ENCODE results near the gene MYO7A. TPM values are rescaled to one million over a fixed set of nuclear protein-coding genes. Genes with fewer than 3 reads are reported as not detected.

Gene MYO7A
- total RNA-seq, 2 experiments from 2014 or later: 0.61 to 0.63 TPM

DNA sequence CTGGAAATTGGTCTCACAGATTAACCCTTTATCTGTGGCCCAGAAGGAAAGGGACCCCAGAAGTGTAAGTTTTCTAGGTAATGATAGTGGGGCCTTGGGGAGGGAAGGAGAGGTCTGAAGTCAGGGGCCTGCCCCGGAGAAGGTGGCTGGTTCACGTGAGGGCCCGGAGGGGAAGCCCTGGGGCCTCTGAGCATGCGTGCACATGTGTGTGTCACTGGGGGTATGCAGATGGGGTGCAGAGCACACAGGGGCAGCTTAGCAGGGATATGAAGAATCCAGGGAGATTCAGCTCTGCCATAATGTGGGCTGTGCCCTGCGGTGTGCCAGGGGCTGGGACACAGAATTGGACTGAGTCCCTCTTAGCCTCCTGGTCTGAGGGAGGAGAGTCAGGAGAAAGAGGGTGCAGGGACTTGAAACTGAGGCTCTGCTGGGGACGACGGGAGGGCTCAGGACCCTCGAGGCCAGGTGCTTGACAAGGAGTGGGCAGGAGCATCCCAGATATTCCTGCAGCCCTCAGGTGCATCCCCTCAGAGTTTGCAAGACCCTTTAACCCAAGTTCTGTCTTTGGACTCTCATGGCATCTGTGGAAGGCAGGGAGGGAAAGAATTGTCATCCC, 15.5 kb downstream of the MYO7A start:
- Mint-ChIP-seq H3K9me3 (no peaks in the 10 kb centered on the region), H3K36me3 (ENCODE audit: low read depth) (no peaks in the 10 kb centered on the region), H3K27me3 (peaks cover 16% of the 10 kb centered on the region), H3K4me1 (ENCODE audit: low read depth) (peaks cover 16% of the 10 kb centered on the region), H3K27ac (no peak overlapping the region), H3K4me3 (no peak overlapping the region)
- POLR2A ChIA-PET: no interaction called here
- DNase-seq: no peak
- no peaks in the 10 kb centered on the region for H3K9me3 ChIP-seq (ENCODE audit: control insufficient read depth in 1 of 2, insufficient read depth in 1 of 2, low read length in 2 of 2)
- intact Hi-C loops (cut with DNase I, micrococcal nuclease): no loop called here
- TF ChIP-seq, protein P1, sequence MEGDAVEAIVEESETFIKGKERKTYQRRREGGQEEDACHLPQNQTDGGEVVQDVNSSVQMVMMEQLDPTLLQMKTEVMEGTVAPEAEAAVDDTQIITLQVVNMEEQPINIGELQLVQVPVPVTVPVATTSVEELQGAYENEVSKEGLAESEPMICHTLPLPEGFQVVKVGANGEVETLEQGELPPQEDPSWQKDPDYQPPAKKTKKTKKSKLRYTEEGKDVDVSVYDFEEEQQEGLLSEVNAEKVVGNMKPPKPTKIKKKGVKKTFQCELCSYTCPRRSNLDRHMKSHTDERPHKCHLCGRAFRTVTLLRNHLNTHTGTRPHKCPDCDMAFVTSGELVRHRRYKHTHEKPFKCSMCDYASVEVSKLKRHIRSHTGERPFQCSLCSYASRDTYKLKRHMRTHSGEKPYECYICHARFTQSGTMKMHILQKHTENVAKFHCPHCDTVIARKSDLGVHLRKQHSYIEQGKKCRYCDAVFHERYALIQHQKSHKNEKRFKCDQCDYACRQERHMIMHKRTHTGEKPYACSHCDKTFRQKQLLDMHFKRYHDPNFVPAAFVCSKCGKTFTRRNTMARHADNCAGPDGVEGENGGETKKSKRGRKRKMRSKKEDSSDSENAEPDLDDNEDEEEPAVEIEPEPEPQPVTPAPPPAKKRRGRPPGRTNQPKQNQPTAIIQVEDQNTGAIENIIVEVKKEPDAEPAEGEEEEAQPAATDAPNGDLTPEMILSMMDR (IDR thresholded peaks at IDR 0.05): no peak
- H3K36me3 ChIP-seq (ENCODE audit: insufficient read depth, low read length): no peaks in the 10 kb centered on the region
- no peaks in the 10 kb centered on the region for H3K27me3 ChIP-seq (ENCODE audit: control insufficient read depth in 1 of 2, insufficient read depth in 2 of 2, low read length in 2 of 2)
- no peak overlapping the region for H3K4me3 ChIP-seq (ENCODE audit: low read length)
- no peak for ATAC-seq (ENCODE audit: poor library complexity)
- no peak overlapping the region for H3K27ac ChIP-seq (ENCODE audit: low read depth in 1 of 2, low read length in 2 of 2)
- CTCF ChIA-PET: no interaction called here
- H3K4me1 ChIP-seq (ENCODE audit: insufficient read depth, low read length): peaks cover 18% of the 10 kb centered on the region

DNA sequence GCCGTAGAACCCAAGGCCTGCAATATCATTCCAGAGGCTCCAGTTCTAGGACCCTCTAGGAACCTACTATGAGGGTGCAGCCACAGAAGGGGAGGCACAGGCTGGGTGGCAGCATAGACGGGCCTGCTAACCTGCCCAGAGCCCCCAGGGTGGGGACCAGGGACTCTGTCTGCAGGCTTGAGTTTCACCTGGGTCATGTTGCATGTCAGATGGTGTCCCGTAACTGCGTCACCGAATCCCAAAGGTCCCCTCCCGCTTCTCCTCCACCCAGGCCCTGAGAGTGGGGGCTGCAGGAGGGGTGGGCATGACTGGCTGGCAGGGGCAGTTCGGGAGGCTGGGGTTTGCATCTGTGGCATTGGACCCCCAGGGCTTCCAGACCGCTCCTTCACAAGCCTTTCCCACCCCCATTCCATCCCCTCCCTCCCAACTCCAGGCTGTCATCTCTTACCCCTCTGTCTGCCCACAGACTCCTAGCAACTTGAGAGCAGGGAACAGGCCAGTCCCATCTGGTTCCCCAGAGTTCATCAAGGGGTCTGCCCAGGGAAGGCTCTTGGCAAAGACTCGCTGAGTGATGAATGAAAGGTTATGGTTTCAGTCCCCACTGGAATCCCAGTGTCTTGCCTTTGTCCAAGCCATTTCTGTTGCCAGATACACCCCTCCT, 16.3 kb downstream of the MYO7A start:
- Histone ChIP-seq H3K27ac (ENCODE audit: low read depth in 1 of 2, low read length in 2 of 2) (no peak overlapping the region), H3K36me3 (ENCODE audit: insufficient read depth, low read length) (no peaks in the 10 kb centered on the region), H3K4me1 (ENCODE audit: insufficient read depth, low read length) (peaks cover 24% of the 10 kb centered on the region), H3K9me3 (ENCODE audit: control insufficient read depth in 1 of 2, insufficient read depth in 1 of 2, low read length in 2 of 2) (no peaks in the 10 kb centered on the region), H3K27me3 (ENCODE audit: control insufficient read depth in 1 of 2, insufficient read depth in 2 of 2, low read length in 2 of 2) (no peaks in the 10 kb centered on the region), H3K4me3 (ENCODE audit: low read length) (no peak overlapping the region)
- no peaks in the 10 kb centered on the region for H3K9me3 Mint-ChIP-seq
- H3K27ac Mint-ChIP-seq: no peak overlapping the region
- H3K27me3 Mint-ChIP-seq: peaks cover 8% of the 10 kb centered on the region
- ChIA-PET CTCF (no interaction called here), POLR2A (no interaction called here)
- TF ChIP-seq, protein P1 (IDR thresholded peaks at IDR 0.05): no peak
- H3K4me3 Mint-ChIP-seq: no peak overlapping the region
- no peak for DNase-seq
- peaks cover 16% of the 10 kb centered on the region for H3K4me1 Mint-ChIP-seq (ENCODE audit: low read depth)
- intact Hi-C loops (cut with DNase I, micrococcal nuclease): no loop called here
- no peaks in the 10 kb centered on the region for H3K36me3 Mint-ChIP-seq (ENCODE audit: low read depth)
- no peak for ATAC-seq (ENCODE audit: poor library complexity)

DNA sequence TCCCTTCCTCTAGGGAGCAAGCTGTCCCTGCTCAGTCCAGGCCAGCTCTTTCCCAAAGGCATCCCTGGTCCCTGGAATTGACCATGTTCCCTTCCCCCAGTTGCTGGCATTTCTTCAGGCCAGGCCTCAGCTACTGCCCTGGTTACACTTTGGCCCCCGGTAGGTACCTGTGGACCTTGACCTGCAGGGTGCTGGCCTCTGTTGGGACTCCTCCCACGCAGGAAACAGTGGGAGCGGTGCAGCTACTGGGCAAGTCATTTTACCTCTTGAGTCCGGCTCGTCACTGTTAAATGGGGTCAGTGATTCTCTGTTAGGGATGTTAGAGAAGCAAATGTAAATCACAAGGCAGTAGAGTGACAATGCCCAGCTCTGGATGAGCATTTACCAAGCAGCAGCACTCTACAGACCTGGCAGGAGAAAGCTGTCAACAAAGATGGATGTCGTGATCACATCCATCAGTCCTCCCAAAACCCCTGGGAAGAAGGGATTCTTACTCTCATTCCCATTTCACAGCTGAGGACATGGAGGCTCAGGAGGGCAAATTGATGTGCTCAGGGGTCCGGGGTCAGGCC, 16.9 kb downstream of the MYO7A start:
- H3K9me3 ChIP-seq (ENCODE audit: control insufficient read depth in 1 of 2, insufficient read depth in 1 of 2, low read length in 2 of 2): no peaks in the 10 kb centered on the region
- H3K4me3 ChIP-seq (ENCODE audit: low read length): no peak overlapping the region
- Mint-ChIP-seq H3K4me3 (no peak overlapping the region), H3K27ac (no peak overlapping the region), H3K9me3 (no peaks in the 10 kb centered on the region), H3K4me1 (ENCODE audit: low read depth) (peaks cover 16% of the 10 kb centered on the region), H3K36me3 (ENCODE audit: low read depth) (no peaks in the 10 kb centered on the region), H3K27me3 (peaks cover 2% of the 10 kb centered on the region)
- no peak overlapping the region for H3K27ac ChIP-seq (ENCODE audit: low read depth in 1 of 2, low read length in 2 of 2)
- intact Hi-C loops (cut with DNase I, micrococcal nuclease): no loop called here
- no peaks in the 10 kb centered on the region for H3K27me3 ChIP-seq (ENCODE audit: control insufficient read depth in 1 of 2, insufficient read depth in 2 of 2, low read length in 2 of 2)
- no peaks in the 10 kb centered on the region for H3K36me3 ChIP-seq (ENCODE audit: insufficient read depth, low read length)
- ATAC-seq (ENCODE audit: poor library complexity) (no peak), DNase-seq (no peak)
- POLR2A ChIA-PET: no interaction called here
- TF ChIP-seq, protein P1 (IDR thresholded peaks at IDR 0.05): no peak
- H3K4me1 ChIP-seq (ENCODE audit: insufficient read depth, low read length): peaks cover 26% of the 10 kb centered on the region
- CTCF ChIA-PET: no interaction called here

All from CD4-positive, alpha-beta T cell (primary cell).